Naive B cell (primary cell): ENCODE measurements around the gene FBLIM1. TPM values are rescaled to one million over a fixed set of nuclear protein-coding genes. Genes with fewer than 3 reads are reported as not detected.
A peak's percentile ranks its signal among the peaks of the same experiment; 100 is the strongest.

ENCODE experiments used
- ATAC-seq, 2 donors: fragments of 150-1000 bp; cut with Tn5 transposase; 2 replicates each; pipeline ENCODE4 v1.10.0; 2021; ENCODE audit warnings: low read depth in 2 of 2, mild to moderate bottlenecking in 2 of 2, moderate library complexity in 2 of 2
- DNase-seq: peaks from one replicate; pipeline ENCODE4 v3.0.0; 2022
- H3K27ac Mint-ChIP-seq, 6 donors: one replicate each; pipeline ENCODE4 v1.8.0; 2020 to 2022; ENCODE audit warnings: mild to moderate bottlenecking in 6 of 6, mixed read lengths in 6 of 6, moderate library complexity in 5 of 6, inconsistent platforms in 2 of 6
- H3K27me3 Mint-ChIP-seq, 3 donors: one replicate each; pipeline ENCODE4 v1.8.0; 2021 to 2022; ENCODE audit warnings: mixed read lengths in 3 of 3, mild to moderate bottlenecking in 1 of 3
- H3K36me3 Mint-ChIP-seq, 2 donors: one replicate each; pipeline ENCODE4 v1.8.0; 2020 to 2022; ENCODE audit warnings: mixed read lengths in 2 of 2, inconsistent platforms in 1 of 2, mild to moderate bottlenecking in 1 of 2
- H3K4me1 Mint-ChIP-seq, 3 donors: one replicate each; pipeline ENCODE4 v1.8.0; 2020 to 2022; ENCODE audit warnings: mixed read lengths in 3 of 3, inconsistent platforms in 1 of 3, mild to moderate bottlenecking in 1 of 3, moderate library complexity in 1 of 3
- H3K4me3 Mint-ChIP-seq, 8 donors: one replicate each; pipeline ENCODE4 v1.8.0; 2020 to 2022; ENCODE audit warnings: mild to moderate bottlenecking in 8 of 8, mixed read lengths in 8 of 8, moderate library complexity in 8 of 8, inconsistent platforms in 2 of 8
- H3K9me3 Mint-ChIP-seq, 7 donors: one replicate each; pipeline ENCODE4 v1.8.0; 2020 to 2022; ENCODE audit warnings: mixed read lengths in 7 of 7, mild to moderate bottlenecking in 5 of 7, inconsistent platforms in 2 of 7, moderate library complexity in 1 of 7
- polyA plus RNA-seq, 6 donors: library from polyadenylated mRNA; unstranded; fragments of 300-500 nt; fragmentation: Illumina TruSeq; gene quantifications; one replicate each; pipeline ENCODE4 v1.2.3, GENCODE V29; 2021; ENCODE audit warnings: low read depth in 6 of 6

FBLIM1 gene
- polyA plus RNA-seq, 6 donors from 2014 or later: not detected

DNA sequence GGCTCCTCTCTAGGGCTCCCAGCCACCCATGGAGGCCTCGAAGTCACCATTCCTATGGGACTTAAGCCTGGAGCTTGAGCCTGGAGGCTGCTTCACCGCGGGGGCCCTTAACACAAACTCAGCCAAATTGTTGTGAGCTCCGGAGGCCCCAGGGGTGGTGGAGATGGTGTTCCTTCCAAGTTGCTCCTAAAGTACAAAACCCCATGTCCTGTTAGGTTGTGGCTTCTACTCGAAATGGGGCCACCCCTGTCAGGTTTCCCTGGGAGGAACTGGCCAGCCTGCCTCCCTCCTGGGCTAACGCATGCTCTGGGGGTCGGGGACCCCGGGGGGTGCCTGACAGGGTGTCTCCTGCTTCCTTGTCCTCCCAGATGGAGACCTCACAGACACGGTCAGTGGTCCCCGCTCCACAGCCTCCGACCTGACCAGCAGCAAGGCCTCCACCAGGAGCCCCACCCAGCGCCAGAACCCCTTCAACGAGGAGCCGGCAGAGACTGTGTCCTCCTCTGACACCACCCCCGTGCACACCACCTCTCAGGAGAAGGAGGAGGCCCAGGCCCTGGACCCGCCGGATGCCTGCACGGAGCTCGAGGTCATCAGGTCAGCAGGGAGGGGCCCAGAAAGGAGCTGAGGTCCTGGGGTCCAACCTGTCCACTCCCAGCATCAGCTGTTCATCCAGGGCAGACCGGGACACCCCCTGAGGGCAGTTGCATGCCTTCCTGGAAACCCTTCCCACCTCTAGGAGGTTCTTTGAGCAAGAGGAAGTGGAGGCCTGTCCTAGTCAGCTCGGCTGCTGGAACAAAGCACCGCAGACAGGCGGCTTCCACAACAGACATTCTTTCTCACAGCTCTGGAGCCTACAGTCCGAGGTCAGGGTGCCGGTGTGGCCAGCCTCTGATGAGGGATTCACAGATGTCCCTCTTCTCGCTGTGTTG lies 33.4 kb upstream of the FBLIM1 start:
- peaks cover 0 to 4% (median 0%) of the 10 kb centered on the region in 3 donors for H3K4me1 Mint-ChIP-seq
- peaks cover 0 to 1% (median 0%) of the 10 kb centered on the region in 7 donors for H3K9me3 Mint-ChIP-seq
- peak overlapping the region in 1 of 6 donors; percentile 11 for H3K27ac Mint-ChIP-seq
- H3K36me3 Mint-ChIP-seq: peaks cover 0 to 8% of the 10 kb centered on the region in 2 donors
- H3K27me3 Mint-ChIP-seq: no peaks in the 10 kb centered on the region
- DNase-seq: no peak
- H3K4me3 Mint-ChIP-seq: no peak overlapping the region
- no peak for ATAC-seq

DNA sequence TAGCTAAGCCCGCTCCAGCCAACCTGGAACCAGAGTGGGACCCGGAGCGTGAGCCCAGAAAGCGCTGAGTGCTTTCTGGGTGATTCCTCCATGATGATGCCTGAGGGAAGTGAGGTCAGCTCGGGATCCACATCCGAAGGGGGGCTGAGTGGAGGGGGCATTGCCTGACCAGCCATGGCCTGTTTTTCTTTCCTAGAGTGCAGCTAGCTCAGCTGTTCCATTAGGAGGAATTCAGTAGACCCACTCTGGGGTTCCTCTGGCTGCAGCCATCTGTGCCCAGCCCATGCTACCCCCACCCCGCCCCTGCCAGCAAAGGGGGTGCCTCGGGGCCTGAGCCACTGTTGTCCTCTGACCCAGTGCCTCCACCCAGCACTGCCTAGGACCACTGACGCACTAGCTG lies 32.1 kb upstream of the FBLIM1 start:
- H3K27ac Mint-ChIP-seq: peak overlapping the region in 1 of 6 donors; percentile 66
- ATAC-seq (no peak), DNase-seq (no peak)
- peaks cover 0 to 4% (median 0%) of the 10 kb centered on the region in 3 donors for H3K4me1 Mint-ChIP-seq
- peaks cover 0 to 8% of the 10 kb centered on the region in 2 donors for H3K36me3 Mint-ChIP-seq
- peaks cover 0 to 1% (median 0%) of the 10 kb centered on the region in 7 donors for H3K9me3 Mint-ChIP-seq
- H3K4me3 Mint-ChIP-seq: no peak overlapping the region
- no peaks in the 10 kb centered on the region for H3K27me3 Mint-ChIP-seq

DNA sequence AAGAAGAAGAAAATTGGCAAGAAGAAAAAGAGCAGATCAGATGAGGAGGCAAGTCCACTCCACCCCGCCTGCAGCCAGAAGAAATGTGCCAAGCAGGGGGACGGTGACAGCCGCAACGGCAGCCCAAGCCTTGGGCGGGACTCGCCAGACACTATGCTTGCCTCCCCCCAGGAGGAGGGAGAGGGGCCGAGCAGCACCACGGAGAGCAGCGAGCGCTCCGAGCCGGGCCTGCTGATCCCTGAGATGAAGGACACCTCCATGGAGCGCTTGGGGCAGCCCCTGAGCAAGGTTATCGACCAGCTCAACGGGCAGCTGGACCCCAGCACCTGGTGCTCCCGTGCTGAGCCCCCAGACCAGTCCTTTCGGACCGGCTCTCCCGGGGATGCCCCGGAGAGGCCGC lies 31.6 kb upstream of the FBLIM1 start:
- H3K27ac Mint-ChIP-seq: no peak overlapping the region
- peaks cover 0 to 8% of the 10 kb centered on the region in 2 donors for H3K36me3 Mint-ChIP-seq
- no peak overlapping the region for H3K4me3 Mint-ChIP-seq
- ATAC-seq (no peak), DNase-seq (no peak)
- peaks cover 0 to 1% (median 0%) of the 10 kb centered on the region in 7 donors for H3K9me3 Mint-ChIP-seq
- peaks cover 0 to 4% (median 0%) of the 10 kb centered on the region in 3 donors for H3K4me1 Mint-ChIP-seq
- no peaks in the 10 kb centered on the region for H3K27me3 Mint-ChIP-seq

DNA sequence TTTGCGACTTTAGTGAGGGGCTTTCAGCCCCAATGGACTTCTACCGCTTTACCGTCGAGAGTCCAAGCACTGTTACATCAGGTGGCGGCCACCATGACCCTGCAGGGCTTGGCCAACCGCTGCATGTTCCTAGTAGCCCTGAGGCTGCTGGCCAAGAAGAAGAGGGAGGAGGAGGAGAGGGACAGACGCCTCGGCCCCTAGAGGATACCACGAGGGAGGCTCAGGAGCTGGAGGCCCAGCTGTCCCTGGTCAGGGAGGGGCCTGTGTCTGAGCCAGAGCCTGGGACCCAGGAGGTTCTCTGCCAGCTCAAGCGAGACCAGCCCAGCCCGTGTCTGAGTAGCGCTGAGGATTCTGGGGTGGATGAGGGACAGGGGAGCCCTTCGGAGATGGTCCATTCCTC lies 31.2 kb upstream of the FBLIM1 start:
- Mint-ChIP-seq H3K27me3 (no peaks in the 10 kb centered on the region), H3K27ac (peak overlapping the region in 1 of 6 donors; percentile 72), H3K36me3 (peaks cover 0 to 8% of the 10 kb centered on the region in 2 donors), H3K9me3 (peaks cover 0 to 1% (median 0%) of the 10 kb centered on the region in 7 donors), H3K4me1 (peaks cover 0 to 4% (median 0%) of the 10 kb centered on the region in 3 donors), H3K4me3 (no peak overlapping the region)
- DNase-seq (no peak), ATAC-seq (no peak)

DNA sequence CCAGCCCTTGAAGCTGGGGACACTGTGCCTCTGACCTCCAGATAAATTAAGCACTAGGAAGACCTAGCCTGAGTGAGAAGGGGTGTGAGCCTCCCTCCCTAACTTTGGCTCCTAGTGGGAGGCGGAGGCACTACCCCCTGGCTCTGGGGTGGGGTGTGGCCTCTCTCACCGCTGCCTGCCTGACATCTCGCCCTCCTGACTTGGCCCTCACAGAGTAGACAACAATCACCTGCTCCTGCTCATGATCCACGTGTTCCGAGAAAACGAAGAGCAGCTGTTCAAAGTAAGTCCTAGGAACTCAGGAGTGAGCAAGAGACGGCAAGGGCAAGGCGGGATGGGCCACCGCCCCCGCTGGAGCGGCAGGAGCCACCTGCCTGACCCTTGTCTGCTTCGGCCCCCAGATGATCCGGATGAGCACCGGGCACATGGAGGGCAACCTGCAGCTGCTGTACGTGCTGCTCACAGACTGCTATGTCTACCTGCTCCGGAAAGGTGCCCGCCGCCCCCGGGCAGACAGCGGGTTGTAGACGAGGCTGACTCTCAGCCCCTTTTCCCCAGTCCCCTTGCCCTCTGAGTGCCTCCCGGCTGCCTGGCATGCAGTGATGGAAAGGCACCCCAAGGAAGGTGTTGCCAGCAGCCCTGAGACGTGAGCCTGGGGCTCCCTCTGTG lies 30.6 kb upstream of the FBLIM1 start:
- Mint-ChIP-seq H3K4me3 (no peak overlapping the region), H3K27ac (peak overlapping the region in 1 of 6 donors; percentile 72), H3K9me3 (peaks cover 0 to 1% (median 0%) of the 10 kb centered on the region in 7 donors), H3K4me1 (peaks cover 0 to 4% (median 0%) of the 10 kb centered on the region in 3 donors), H3K36me3 (peaks cover 0 to 8% of the 10 kb centered on the region in 2 donors), H3K27me3 (no peaks in the 10 kb centered on the region)
- ATAC-seq (no peak), DNase-seq (no peak)

DNA sequence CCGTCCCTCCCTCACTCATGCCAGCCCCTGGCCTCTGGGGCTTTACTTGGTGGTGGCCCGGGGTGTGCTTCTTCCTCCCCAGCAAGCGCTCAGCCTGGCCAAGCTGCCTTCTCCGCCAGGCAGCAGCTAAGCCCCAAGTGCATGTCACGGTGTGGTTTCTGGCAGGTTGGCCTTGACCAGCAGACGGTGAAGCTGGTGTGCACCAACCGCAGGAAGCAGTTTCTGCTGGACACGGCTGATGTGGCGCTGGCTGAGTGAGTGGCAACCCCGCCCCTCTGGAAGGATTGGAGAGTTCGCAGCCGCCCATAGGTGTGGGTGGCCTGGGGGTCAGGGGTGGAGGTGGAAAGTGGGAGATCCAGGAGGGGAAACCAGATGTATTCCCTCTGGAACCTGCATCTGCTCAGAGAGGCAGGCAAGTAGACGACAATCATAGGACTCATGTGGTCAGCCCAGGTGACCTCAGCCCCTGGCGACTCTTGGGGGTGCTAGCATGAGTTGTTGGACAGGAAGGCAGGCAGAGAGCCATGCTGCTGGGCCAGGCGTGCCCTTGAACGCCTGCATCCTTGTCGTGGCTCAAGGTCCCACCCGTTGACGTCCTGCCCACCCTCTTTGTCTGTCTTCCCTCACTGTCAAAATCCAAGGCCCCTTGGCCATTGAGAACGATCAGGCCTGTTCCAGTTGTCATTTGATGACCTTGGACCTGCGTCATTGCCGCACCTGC lies 29.5 kb upstream of the FBLIM1 start:
- H3K9me3 Mint-ChIP-seq: peaks cover 0 to 1% (median 0%) of the 10 kb centered on the region in 7 donors
- H3K36me3 Mint-ChIP-seq: peaks cover 0 to 8% of the 10 kb centered on the region in 2 donors

DNA sequence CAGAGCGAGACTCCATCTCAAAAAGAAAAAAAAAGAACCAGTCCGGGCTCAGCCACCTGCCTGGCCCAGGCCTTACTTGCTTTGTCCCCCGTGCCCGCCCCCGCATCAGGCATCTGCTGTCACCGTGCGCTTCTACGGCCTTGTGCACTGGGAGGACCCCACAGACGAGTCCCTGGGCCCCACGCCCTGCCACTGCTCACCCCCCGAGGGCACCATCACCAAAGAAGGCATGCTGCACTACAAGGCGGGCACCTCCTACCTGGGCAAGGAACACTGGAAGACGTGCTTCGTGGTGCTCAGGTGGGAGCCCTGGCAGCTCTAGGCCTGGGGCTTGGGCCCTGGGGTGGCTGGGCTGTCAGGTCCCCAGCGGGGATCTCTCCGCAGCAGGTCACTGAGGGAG lies 28.2 kb upstream of the FBLIM1 start:
- ATAC-seq (no peak), DNase-seq (no peak)
- H3K9me3 Mint-ChIP-seq: peaks cover 0 to 1% (median 0%) of the 10 kb centered on the region in 7 donors
- no peak overlapping the region for H3K27ac Mint-ChIP-seq
- no peaks in the 10 kb centered on the region for H3K4me1 Mint-ChIP-seq
- no peak overlapping the region for H3K4me3 Mint-ChIP-seq
- H3K36me3 Mint-ChIP-seq: peaks cover 0 to 8% of the 10 kb centered on the region in 2 donors
- no peaks in the 10 kb centered on the region for H3K27me3 Mint-ChIP-seq

More for the DNA sequence above, 29.5 kb upstream of the FBLIM1 start:
- Mint-ChIP-seq H3K27ac (peak overlapping the region in 2 of 6 donors; percentile 84 to 88), H3K4me3 (peak overlapping the region in 1 of 8 donors; percentile 60), H3K27me3 (no peaks in the 10 kb centered on the region), H3K4me1 (peaks cover 0 to 4% (median 0%) of the 10 kb centered on the region in 3 donors)
- DNase-seq: no peak
- ATAC-seq: no peak

DNA sequence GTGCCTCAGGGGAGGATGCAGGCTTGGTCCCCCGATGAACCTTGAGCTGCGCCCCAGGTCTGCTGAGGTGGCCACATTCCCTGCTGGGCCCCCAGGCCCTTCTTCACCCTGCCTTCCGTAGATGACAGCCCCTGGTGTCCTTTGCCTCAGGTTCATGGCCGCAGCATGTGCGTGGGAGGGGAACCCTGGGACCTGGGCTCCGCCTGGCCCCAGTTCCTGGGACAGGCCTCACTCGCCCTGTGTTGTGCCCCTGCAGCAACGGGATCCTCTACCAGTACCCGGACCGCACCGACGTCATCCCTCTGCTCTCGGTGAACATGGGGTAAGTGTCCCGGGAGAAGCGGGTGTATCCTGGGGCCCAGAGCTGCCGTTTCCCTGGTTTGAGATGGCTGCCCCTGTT lies 27.7 kb upstream of the FBLIM1 start:
- DNase-seq: no peak
- H3K4me3 Mint-ChIP-seq: no peak overlapping the region
- peaks cover 0 to 3% (median 0%) of the 10 kb centered on the region in 3 donors for H3K4me1 Mint-ChIP-seq
- no peak for ATAC-seq
- peaks cover 0 to 1% (median 0%) of the 10 kb centered on the region in 7 donors for H3K9me3 Mint-ChIP-seq
- no peaks in the 10 kb centered on the region for H3K27me3 Mint-ChIP-seq
- H3K36me3 Mint-ChIP-seq: peaks cover 0 to 8% of the 10 kb centered on the region in 2 donors
- H3K27ac Mint-ChIP-seq: peak overlapping the region in 1 of 6 donors; percentile 20

DNA sequence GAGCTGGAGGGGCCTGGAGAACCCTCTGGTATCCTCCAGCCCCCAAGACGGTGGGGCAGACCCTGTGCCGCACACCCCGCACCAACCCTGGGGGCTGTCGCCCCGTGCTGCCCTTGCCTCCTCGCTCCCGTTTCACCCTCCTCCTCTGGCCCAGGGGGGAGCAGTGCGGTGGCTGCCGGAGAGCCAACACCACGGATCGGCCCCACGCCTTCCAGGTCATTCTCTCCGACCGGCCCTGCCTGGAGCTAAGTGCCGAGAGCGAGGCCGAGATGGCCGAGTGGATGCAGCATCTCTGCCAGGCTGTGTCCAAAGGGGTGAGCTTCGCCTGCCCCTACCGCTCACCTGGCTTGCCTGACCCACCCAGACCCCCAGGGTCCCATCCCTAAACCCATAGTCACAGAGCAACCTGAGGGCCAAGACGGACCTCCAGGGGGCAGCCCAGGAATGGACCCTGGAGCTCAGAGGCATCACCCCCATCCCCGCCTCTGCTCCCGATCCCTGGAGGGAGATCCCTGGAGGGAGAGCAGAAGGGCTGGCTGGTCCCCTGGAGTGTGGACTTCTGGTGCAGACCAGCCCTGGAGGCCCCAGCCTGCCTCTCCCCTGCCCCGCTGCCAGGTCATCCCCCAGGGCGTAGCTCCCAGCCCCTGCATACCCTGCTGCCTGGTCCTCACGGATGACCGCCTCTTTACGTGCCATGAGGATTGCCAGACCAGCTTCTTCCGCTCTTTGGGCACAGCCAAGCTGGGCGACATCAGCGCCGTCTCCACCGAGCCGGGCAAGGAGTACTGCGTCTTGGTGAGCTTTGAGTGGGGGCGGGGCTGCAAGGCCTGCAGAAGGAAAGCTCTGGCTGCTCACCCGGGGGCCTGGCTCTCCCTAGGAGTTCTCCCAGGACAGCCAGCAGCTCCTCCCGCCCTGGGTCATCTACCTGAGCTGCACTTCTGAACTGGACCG lies 26.6 kb upstream of the FBLIM1 start:
- no peaks in the 10 kb centered on the region for H3K27me3 Mint-ChIP-seq
- ATAC-seq: no peak
- H3K4me1 Mint-ChIP-seq: peaks cover 0 to 3% (median 0%) of the 10 kb centered on the region in 3 donors
- no peak for DNase-seq
- no peak overlapping the region for H3K4me3 Mint-ChIP-seq
- H3K9me3 Mint-ChIP-seq: peaks cover 0 to 1% (median 0%) of the 10 kb centered on the region in 7 donors
- peak overlapping the region in 1 of 6 donors; percentile 36 for H3K27ac Mint-ChIP-seq
- H3K36me3 Mint-ChIP-seq: peaks cover 0 to 7% of the 10 kb centered on the region in 2 donors

DNA sequence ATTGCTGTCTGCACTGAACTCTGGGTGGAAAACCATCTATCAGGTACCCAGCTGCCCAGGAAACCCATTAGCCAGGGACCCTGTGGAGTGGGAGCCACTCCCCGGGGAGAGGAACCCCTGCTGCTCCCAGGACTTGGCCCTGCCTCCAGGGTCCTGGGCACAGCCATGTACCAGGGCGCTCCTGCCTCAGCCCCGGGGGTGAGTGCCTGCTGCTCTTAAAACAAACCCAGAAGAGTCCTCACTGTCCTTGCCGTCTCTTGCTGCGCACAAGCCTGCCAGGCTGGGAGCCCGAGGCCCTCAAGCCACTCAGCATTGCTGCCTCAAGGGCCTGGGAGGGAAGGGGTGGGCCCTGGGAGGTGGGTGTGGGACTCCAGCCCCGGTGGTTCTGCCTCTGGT lies 25.9 kb upstream of the FBLIM1 start:
- no peaks in the 10 kb centered on the region for H3K9me3 Mint-ChIP-seq
- ATAC-seq (no peak), DNase-seq (no peak)
- peaks cover 0 to 3% (median 0%) of the 10 kb centered on the region in 3 donors for H3K4me1 Mint-ChIP-seq
- peak overlapping the region in 1 of 8 donors; percentile 25 for H3K4me3 Mint-ChIP-seq
- H3K36me3 Mint-ChIP-seq: peaks cover 0 to under 1% of the 10 kb centered on the region in 2 donors
- no peaks in the 10 kb centered on the region for H3K27me3 Mint-ChIP-seq
- H3K27ac Mint-ChIP-seq: peak overlapping the region in 2 of 6 donors; percentile 36 to 72

DNA sequence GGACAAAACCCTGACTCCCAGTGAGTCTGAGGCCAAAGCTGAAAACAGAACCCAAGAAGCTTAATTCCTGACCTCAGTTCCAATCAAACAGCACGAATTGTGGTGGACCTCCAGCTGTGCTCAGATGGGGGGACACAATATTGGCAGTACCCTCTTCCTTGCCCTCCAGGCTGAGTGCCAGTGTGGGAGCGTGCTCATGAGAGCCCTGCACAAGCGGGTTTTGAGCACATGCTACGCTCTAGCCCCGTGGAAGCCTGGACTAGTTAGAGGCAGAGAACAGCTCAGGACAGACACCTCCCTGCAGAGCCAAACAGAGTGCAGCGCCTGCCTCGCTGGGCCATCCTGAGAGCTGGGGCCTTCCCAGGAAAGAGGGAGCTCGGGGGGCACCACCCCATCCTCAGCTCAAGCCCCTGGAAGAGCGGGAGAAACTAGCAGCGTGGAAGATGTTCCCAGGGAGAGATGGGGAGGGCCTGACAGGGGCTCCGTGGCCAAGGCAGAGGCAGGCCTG lies 25.3 kb upstream of the FBLIM1 start:
- Mint-ChIP-seq H3K4me1 (peaks cover 0 to 3% (median 0%) of the 10 kb centered on the region in 3 donors), H3K4me3 (no peak overlapping the region), H3K36me3 (no peaks in the 10 kb centered on the region), H3K27me3 (no peaks in the 10 kb centered on the region), H3K27ac (peak overlapping the region in 2 of 6 donors; percentile 36 to 72), H3K9me3 (no peaks in the 10 kb centered on the region)
- ATAC-seq: no peak
- DNase-seq: no peak

DNA sequence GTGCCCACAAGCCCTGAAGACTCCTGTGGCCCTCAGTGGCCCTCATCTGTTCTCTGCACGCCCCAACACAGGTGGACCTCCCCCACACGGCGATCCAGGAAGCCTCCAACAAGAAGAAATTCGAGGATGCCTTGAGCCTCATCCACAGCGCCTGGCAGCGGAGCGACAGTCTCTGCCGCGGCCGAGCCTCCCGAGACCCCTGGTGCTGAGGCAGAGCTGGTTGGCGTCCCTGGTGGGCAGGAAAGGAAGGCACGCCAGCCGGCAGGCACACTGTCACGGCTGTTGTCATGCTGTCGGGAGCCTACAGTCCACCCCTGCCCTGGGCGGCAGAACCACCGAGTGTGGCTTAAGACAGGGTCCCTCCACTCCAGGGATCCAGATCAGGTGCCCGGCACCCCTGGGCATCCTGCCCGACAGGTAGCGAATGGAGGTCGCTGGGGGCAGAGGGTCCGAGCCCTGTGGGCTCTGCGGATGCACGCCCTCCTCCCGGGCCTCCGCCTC lies 24.8 kb upstream of the FBLIM1 start:
- Mint-ChIP-seq H3K27me3 (no peaks in the 10 kb centered on the region), H3K36me3 (no peaks in the 10 kb centered on the region), H3K9me3 (no peaks in the 10 kb centered on the region), H3K27ac (peak overlapping the region in 2 of 6 donors; percentile 36 to 52), H3K4me3 (no peak overlapping the region), H3K4me1 (peaks cover 0 to 3% (median 0%) of the 10 kb centered on the region in 3 donors)
- ATAC-seq (no peak), DNase-seq (no peak)
